SK-N-SH treated with all-trans-retinoic acid at 6 μM for 48 hours (cell line): ENCODE data around the gene LRRC4C.

ENCODE experiments used
- ATAC-seq: fragments of 200-7000 bp; cut with Tn5 transposase; 3 replicates; pipeline ENCODE4 v1.9.1; 2020; ENCODE audit warnings: mild to moderate bottlenecking, moderate library complexity
- ARNTL ChIP-seq: fragments of 450-650 bp; formaldehyde crosslinking; IDR thresholded peaks from 2 replicates; pipeline ENCODE4 v1.5.0; 2020; ENCODE audit warnings: low read depth, mild to moderate bottlenecking, moderate library complexity, borderline replicate concordance
- BACH2 ChIP-seq: fragments of 250-450 bp; sonication (Bioruptor Pico); IDR thresholded peaks from 2 replicates; pipeline ENCODE4 v1.9.0; 2021; ENCODE audit warnings: mild to moderate bottlenecking, borderline replicate concordance
- CSDC2 ChIP-seq: fragments of 250-450 bp; sonication (Bioruptor Pico); IDR thresholded peaks from 2 replicates; pipeline ENCODE4 v1.5.0; 2020; ENCODE audit warnings: mild to moderate bottlenecking, moderate library complexity
- ESRRG ChIP-seq: fragments of 250-450 bp; sonication (Bioruptor Pico); IDR thresholded peaks from 2 replicates; pipeline ENCODE4 v1.6.1; 2021; ENCODE audit warnings: mild to moderate bottlenecking
- GLIS3 ChIP-seq: fragments of 250-450 bp; sonication (Bioruptor Pico); IDR thresholded peaks from 2 replicates; pipeline ENCODE4 v1.5.0; 2020; ENCODE audit warnings: mild to moderate bottlenecking, moderate library complexity
- ISL1 ChIP-seq: fragments of 250-450 bp; sonication (Bioruptor Pico); IDR thresholded peaks from 2 replicates; pipeline ENCODE4 v2.1.2; 2022; ENCODE audit warnings: mild to moderate bottlenecking, moderate library complexity
- OSR1 ChIP-seq: fragments of 250-450 bp; sonication (Bioruptor Pico); IDR thresholded peaks from 2 replicates; pipeline ENCODE4 v1.8.0; 2022; ENCODE audit warnings: moderate library complexity, mild to moderate bottlenecking, inconsistent platforms
- PPARA ChIP-seq: fragments of 250-450 bp; sonication (Bioruptor Pico); IDR thresholded peaks from 2 replicates; pipeline ENCODE4 v1.5.0; 2020; ENCODE audit warnings: mild to moderate bottlenecking, borderline replicate concordance
- RARB ChIP-seq: fragments of 250-450 bp; sonication (Bioruptor Pico); IDR thresholded peaks from 2 replicates; pipeline ENCODE4 v1.8.0; 2021; ENCODE audit warnings: mild to moderate bottlenecking, moderate library complexity
- SNAI2 ChIP-seq: fragments of 250-450 bp; sonication (Bioruptor Pico); IDR thresholded peaks from 2 replicates; pipeline ENCODE4 v1.5.0; 2020; ENCODE audit warnings: mild to moderate bottlenecking, moderate library complexity
- TCF4 ChIP-seq: fragments of 250-450 bp; sonication (Bioruptor Pico); IDR thresholded peaks from 2 replicates; pipeline ENCODE4 v1.8.0; 2021; ENCODE audit warnings: mild to moderate bottlenecking, moderate library complexity, borderline replicate concordance
- TOX ChIP-seq: fragments of 250-450 bp; sonication (Bioruptor Pico); IDR thresholded peaks from 2 replicates; pipeline ENCODE4 v1.8.0; 2021; ENCODE audit warnings: mild to moderate bottlenecking, moderate library complexity, borderline replicate concordance
- ZC3H10 ChIP-seq: fragments of 250-450 bp; sonication (Bioruptor Pico); IDR thresholded peaks from 2 replicates; pipeline ENCODE4 v1.5.1; 2021; ENCODE audit warnings: mild to moderate bottlenecking, moderate library complexity
- ZFP3 ChIP-seq: fragments of 250-450 bp; sonication (Bioruptor Pico); IDR thresholded peaks from 2 replicates; pipeline ENCODE4 v1.5.0; 2020; ENCODE audit warnings: mild to moderate bottlenecking, moderate library complexity
- ZFP30 ChIP-seq: fragments of 450-650 bp; formaldehyde crosslinking; IDR thresholded peaks from 2 replicates; pipeline ENCODE4 v1.5.0; 2022; ENCODE audit warnings: mild to moderate bottlenecking, moderate library complexity
- ZNF565 ChIP-seq: fragments of 450-650 bp; formaldehyde crosslinking; conservative IDR thresholded peaks from 2 replicates; pipeline ENCODE4 v1.5.0; 2020; ENCODE audit warnings: low read depth, mild to moderate bottlenecking, moderate library complexity
- ZNF70 ChIP-seq: fragments of 450-650 bp; formaldehyde crosslinking; IDR thresholded peaks from 2 replicates; pipeline ENCODE4 v1.5.0; 2020; ENCODE audit warnings: mild to moderate bottlenecking, moderate library complexity
- ZNF8 ChIP-seq: fragments of 450-650 bp; formaldehyde crosslinking; IDR thresholded peaks from 2 replicates; pipeline ENCODE4 v1.5.0; 2020; ENCODE audit warnings: mild to moderate bottlenecking, moderate library complexity
- TF ChIP-seq, protein P1 (sequence below): fragments of 250-450 bp; sonication (Bioruptor Pico); IDR thresholded peaks from 2 replicates; pipeline ENCODE4 v1.5.1; 2020; ENCODE audit warnings: low read depth, mild to moderate bottlenecking, moderate library complexity
- TF ChIP-seq, protein P2 (sequence below): fragments of 250-450 bp; sonication (Bioruptor Pico); IDR thresholded peaks from 2 replicates; pipeline ENCODE4 v1.5.0; 2020; ENCODE audit warnings: mild to moderate bottlenecking, moderate library complexity
- TF ChIP-seq, protein P3 (sequence below): fragments of 250-450 bp; sonication (Bioruptor Pico); IDR thresholded peaks from 2 replicates; pipeline ENCODE4 v1.5.1; 2021; ENCODE audit warnings: mild to moderate bottlenecking, moderate library complexity
- TF ChIP-seq, protein P4 (sequence below): fragments of 250-450 bp; sonication (Bioruptor Pico); IDR thresholded peaks from 2 replicates; pipeline ENCODE4 v1.8.0; 2021; ENCODE audit warnings: low read depth, mild to moderate bottlenecking, moderate library complexity, borderline replicate concordance
- TF ChIP-seq, protein P5 (sequence below): fragments of 250-450 bp; sonication (Bioruptor Pico); IDR thresholded peaks from 2 replicates; pipeline ENCODE4 v1.8.0; 2020; ENCODE audit warnings: mild to moderate bottlenecking, moderate library complexity, borderline replicate concordance

Gene LRRC4C

DNA sequence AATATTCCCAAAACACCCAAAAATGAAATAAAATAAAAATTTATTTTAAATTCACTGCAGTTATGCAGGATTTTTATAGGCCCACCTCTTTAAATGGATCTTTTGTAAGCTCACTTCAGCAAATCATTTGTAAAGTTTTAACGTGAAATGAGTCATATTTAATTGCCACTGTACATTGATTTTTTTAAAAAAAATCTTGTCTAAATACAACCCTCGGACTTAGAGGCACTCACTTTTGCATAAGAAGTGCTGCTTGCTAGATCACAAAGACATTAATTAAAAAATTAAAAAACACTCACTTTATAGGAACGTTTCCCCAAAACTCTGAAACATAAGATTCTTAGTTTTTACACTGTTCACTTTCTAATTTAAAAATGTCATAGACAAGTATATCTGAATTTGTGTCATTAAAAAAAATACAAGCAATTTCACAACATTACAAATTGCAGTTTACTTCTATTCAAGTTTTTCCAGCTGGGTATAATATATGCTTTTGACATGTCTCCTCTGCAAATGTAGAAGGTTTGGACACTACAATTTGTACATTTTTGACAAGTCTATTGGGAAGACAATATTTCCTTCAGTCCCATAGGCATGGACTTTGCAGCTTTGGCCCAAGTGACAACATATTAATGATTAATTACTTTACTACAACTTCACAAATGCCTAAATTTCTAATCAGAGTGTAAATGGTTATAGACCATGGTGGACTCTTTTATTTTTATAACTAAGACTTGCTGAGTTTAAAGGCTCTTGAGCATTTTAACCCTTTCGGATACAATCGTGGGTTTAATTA is 1088.4 kb downstream of the LRRC4C start:
- TF ChIP-seq, protein P1, sequence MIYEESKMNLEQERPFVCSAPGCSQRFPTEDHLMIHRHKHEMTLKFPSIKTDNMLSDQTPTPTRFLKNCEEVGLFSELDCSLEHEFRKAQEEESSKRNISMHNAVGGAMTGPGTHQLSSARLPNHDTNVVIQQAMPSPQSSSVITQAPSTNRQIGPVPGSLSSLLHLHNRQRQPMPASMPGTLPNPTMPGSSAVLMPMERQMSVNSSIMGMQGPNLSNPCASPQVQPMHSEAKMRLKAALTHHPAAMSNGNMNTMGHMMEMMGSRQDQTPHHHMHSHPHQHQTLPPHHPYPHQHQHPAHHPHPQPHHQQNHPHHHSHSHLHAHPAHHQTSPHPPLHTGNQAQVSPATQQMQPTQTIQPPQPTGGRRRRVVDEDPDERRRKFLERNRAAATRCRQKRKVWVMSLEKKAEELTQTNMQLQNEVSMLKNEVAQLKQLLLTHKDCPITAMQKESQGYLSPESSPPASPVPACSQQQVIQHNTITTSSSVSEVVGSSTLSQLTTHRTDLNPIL (CRISPR knock-in tag) = no peak
- TF ChIP-seq CSDC2 (no peak), ARNTL (CRISPR knock-in tag) (no peak), ZNF565 (no peak), TOX (CRISPR knock-in tag) (no peak), ISL1 (no peak), ZNF70 (CRISPR knock-in tag) (no peak), SNAI2 (CRISPR knock-in tag) (no peak), ZFP30 (no peak), ZNF8 (CRISPR knock-in tag) (no peak), BACH2 (CRISPR knock-in tag) (no peak), ZFP3 (no peak), OSR1 (CRISPR knock-in tag) (no peak), TCF4 (no peak), PPARA (CRISPR knock-in tag) (no peak), ZC3H10 (CRISPR knock-in tag) (no peak), GLIS3 (CRISPR knock-in tag) (no peak)
- TF ChIP-seq, protein P2, sequence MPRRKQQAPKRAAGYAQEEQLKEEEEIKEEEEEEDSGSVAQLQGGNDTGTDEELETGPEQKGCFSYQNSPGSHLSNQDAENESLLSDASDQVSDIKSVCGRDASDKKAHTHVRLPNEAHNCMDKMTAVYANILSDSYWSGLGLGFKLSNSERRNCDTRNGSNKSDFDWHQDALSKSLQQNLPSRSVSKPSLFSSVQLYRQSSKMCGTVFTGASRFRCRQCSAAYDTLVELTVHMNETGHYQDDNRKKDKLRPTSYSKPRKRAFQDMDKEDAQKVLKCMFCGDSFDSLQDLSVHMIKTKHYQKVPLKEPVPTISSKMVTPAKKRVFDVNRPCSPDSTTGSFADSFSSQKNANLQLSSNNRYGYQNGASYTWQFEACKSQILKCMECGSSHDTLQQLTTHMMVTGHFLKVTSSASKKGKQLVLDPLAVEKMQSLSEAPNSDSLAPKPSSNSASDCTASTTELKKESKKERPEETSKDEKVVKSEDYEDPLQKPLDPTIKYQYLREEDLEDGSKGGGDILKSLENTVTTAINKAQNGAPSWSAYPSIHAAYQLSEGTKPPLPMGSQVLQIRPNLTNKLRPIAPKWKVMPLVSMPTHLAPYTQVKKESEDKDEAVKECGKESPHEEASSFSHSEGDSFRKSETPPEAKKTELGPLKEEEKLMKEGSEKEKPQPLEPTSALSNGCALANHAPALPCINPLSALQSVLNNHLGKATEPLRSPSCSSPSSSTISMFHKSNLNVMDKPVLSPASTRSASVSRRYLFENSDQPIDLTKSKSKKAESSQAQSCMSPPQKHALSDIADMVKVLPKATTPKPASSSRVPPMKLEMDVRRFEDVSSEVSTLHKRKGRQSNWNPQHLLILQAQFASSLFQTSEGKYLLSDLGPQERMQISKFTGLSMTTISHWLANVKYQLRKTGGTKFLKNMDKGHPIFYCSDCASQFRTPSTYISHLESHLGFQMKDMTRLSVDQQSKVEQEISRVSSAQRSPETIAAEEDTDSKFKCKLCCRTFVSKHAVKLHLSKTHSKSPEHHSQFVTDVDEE (CRISPR knock-in tag) = no peak
- TF ChIP-seq, protein P3, sequence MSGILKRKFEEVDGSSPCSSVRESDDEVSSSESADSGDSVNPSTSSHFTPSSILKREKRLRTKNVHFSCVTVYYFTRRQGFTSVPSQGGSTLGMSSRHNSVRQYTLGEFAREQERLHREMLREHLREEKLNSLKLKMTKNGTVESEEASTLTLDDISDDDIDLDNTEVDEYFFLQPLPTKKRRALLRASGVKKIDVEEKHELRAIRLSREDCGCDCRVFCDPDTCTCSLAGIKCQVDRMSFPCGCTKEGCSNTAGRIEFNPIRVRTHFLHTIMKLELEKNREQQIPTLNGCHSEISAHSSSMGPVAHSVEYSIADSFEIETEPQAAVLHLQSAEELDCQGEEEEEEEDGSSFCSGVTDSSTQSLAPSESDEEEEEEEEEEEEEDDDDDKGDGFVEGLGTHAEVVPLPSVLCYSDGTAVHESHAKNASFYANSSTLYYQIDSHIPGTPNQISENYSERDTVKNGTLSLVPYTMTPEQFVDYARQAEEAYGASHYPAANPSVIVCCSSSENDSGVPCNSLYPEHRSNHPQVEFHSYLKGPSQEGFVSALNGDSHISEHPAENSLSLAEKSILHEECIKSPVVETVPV (CRISPR knock-in tag) = no peak
- TF ChIP-seq, protein P4, sequence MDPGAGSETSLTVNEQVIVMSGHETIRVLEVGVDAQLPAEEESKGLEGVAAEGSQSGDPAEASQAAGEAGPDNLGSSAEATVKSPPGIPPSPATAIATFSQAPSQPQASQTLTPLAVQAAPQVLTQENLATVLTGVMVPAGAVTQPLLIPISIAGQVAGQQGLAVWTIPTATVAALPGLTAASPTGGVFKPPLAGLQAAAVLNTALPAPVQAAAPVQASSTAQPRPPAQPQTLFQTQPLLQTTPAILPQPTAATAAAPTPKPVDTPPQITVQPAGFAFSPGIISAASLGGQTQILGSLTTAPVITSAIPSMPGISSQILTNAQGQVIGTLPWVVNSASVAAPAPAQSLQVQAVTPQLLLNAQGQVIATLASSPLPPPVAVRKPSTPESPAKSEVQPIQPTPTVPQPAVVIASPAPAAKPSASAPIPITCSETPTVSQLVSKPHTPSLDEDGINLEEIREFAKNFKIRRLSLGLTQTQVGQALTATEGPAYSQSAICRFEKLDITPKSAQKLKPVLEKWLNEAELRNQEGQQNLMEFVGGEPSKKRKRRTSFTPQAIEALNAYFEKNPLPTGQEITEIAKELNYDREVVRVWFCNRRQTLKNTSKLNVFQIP = no peak
- no peak for ATAC-seq

DNA sequence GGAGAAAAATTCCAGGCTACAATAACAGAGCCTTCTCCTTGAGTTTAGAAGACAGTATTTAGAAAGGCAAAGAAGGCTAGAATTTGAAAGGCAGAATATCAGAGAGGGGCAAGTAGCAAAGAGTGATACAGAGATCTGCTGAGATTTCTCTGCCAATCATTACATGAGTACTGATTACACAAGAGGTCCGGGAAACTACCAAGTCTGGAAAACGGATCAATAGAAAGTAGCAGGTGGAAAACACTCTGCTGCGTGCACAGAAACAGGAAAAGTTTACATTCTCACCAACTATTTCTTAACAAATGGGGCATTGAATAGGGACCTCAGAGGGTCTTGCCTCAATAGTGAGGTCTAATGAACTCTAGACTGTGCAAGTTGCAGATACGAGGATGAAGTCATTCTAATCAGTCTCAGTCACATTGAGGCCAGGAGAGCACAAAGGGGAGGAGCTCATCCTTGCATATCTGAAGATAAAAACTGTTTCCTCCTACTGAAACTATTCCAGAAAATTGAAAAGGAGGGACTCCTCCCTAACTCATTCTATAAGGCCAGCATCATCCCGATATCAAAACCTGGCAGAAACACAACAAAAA is 1099.2 kb downstream of the LRRC4C start:
- ATAC-seq = no peak
- no peak for TF ChIP-seq ZFP3
- no peak for TF ChIP-seq ZNF8 (CRISPR knock-in tag)
- no peak for TF ChIP-seq CSDC2
- no peak for TF ChIP-seq ZFP30
- no peak for TF ChIP-seq TOX (CRISPR knock-in tag)
- no peak for TF ChIP-seq OSR1 (CRISPR knock-in tag)
- TF ChIP-seq ESRRG (CRISPR knock-in tag) = no peak
- no peak for TF ChIP-seq ZNF70 (CRISPR knock-in tag)
- TF ChIP-seq, protein P5, sequence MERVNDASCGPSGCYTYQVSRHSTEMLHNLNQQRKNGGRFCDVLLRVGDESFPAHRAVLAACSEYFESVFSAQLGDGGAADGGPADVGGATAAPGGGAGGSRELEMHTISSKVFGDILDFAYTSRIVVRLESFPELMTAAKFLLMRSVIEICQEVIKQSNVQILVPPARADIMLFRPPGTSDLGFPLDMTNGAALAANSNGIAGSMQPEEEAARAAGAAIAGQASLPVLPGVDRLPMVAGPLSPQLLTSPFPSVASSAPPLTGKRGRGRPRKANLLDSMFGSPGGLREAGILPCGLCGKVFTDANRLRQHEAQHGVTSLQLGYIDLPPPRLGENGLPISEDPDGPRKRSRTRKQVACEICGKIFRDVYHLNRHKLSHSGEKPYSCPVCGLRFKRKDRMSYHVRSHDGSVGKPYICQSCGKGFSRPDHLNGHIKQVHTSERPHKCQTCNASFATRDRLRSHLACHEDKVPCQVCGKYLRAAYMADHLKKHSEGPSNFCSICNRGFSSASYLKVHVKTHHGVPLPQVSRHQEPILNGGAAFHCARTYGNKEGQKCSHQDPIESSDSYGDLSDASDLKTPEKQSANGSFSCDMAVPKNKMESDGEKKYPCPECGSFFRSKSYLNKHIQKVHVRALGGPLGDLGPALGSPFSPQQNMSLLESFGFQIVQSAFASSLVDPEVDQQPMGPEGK = no peak
- TF ChIP-seq, protein P2 (CRISPR knock-in tag) = no peak
- no peak for TF ChIP-seq ISL1
- TF ChIP-seq RARB (CRISPR knock-in tag) = no peak
- TF ChIP-seq, protein P3 (CRISPR knock-in tag) = no peak
- TF ChIP-seq, protein P4 = no peak
- no peak for TF ChIP-seq SNAI2 (CRISPR knock-in tag)
- TF ChIP-seq ZNF565 = no peak
